HT-29 (cell line): ENCODE results near the gene ST6GALNAC3. TPM values are rescaled to one million over a fixed set of nuclear protein-coding genes. Genes with fewer than 3 reads are reported as not detected.
"Not testable (repeated sequence)": the region's sequence is repeated elsewhere in the genome, so short reads cannot be mapped to it uniquely, and the experiment has no call there.

Source experiments
- DNase-seq: peaks from one replicate; pipeline ENCODE4 v3.0.0-alpha.2; 2015; ENCODE audit warnings: low spot score
- total RNA-seq: library from RNA; depleted of rRNA; stranded (reverse); fragments of >200 nt; shearing (Covaris generic); gene quantifications from 2 replicates; pipeline ENCODE4 v1.2.3, GENCODE V29; 2014

Gene ST6GALNAC3
- total RNA-seq, 1 experiment from 2014 or later = not detected

DNA sequence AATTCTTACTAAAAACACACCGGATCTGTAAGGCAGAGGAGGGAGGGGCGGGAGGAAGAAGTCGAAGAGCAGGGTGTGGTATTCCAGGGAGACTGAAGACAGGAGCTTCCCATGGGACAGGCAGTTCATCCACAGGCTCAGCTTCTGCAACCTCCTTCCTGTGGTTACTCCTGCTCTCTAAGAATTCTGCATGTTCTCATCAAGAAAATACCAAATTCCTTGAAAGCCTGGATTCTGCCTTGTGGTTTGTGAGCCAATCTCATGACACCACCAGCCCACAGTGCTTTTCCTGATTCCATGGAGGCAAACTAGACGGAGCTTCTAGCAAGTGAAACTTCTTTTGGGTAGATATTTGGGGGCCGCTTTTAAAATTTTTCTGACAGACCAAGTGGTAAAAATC is 1.1 kb upstream of the ST6GALNAC3 start:
- DNase-seq = no peak

DNA sequence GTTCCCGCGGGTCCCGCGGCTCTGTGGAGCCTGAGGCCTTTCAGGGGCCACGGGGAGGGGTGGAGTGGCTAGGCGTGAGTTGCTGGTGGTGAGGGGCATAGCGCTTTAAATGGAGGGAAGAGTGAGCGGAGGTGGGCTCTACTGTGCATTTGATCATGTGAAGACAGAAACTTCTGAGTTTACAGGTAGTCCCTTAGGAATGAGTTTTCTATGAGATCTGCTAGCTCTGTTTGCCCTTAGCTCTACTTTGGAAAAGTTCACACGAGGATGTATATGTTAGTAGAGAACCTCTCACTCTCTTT is 593 bp downstream of the ST6GALNAC3 start:
- no peak for DNase-seq

DNA sequence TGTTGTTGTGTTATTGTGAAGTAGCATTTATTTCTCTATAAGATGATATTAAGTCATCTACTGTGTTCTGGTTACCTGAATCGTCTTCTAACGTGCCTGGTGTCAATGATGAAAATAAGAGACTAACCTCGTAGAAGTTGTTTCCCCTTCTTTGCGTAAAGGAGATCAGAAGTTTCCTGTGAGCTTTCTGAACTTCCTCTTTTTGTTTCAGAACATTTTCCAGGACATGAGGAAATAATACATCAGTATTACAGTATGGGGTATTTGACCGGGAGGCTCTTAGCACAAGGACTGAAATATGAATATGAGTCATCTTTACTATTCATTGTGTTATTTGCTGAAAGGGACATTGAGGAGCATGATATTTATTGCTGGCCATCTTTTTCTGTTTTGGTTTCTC is 1.3 kb downstream of the ST6GALNAC3 start:
- DNase-seq = no peak

DNA sequence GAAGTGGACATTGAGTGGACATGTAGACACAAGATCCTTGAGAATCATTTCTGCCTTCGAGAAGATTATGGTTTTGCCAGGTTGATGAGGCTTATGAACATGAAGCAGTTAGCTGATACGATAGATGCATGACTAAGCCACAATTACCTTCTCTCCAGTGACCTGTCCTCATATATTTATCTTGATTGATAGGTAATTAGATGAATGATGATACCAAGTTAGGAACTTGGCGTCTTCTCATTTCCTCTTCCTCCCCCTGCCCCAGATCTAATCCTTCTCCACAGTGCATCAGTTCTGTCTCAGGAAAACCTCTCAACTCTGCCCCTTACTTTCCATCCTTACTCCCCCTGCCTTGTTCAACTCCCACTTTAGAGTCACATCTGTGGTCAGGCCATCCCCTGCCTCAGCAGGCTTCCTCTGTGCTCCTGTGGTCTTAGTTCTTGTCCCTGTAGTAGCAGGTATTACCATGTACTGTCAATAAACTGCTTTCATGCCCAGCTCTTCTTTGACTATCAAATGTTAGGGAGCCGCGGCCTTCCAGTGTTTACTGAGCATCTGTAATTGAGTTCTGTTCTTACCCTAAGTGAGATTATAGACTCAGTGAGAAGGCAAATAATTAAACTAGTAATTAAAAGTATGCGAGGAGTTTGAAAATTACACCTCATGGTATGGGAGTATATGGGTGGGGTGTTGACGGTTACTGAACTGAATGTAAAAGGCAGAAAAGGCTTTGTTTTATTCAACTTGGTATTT is 5.1 kb downstream of the ST6GALNAC3 start:
- no peak for DNase-seq

DNA sequence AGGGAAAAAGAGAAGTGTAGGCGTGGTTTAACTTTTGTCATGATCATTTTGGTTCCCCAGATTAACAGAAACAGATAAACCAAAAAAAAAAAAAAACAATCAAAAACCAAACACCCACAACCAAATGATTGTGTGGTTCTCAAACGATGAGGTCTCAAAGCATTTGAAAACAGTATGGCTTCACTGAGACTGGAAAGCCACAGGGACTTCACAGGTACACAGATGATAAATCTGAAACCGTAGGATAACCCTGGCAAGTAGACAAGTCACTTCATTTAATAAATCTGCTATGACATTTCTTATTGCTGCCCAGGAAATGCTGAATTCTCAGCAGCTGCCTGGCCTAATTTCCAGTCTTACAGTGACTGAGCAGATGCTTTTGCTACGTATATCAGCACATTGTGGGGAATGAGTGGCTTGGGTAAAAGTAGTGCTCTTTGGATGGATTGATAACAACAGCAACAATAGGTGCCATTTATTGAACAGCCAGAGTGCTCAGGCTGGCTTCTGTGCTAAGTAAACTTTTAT is 6.1 kb downstream of the ST6GALNAC3 start:
- no peak for DNase-seq

DNA sequence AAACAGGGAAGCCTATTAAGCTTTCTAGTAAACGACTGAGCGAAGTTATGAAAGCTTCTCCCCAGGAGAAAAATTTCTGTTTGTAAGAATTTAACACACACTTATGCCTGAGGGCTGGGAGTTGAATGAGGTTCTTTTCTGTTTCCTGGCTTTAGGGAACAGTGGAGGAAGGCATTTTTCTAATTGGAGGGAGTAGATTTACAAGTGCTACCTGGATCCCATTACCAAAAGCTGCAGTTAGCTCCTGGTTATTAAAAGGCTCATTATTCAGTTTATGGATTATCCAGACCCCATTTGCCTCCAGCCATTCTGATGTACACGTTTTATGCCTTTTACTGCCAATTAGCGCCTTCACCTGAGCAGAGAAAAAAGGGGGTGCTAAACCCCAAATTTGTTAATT is 7.5 kb downstream of the ST6GALNAC3 start:
- DNase-seq = no peak

DNA sequence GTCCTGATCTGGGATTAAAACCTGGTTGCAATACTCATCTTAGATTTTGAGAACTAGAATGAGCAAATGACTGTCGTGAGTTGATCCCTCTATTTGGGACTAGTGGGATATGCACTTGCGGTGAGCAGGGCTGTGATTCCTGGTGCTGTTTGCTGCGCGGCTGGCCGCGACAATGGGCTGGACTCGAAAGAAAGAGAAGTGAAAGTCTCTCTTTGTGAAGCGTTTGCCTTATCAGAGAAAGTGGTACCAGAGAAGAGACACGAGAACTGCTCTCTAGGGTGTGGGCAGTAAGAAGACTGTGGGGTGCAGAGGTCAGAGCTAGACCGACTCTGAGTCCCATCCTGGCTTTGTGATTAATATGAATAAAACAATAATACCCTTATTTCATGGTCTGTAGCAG is 8.6 kb downstream of the ST6GALNAC3 start:
- DNase-seq = no peak

DNA sequence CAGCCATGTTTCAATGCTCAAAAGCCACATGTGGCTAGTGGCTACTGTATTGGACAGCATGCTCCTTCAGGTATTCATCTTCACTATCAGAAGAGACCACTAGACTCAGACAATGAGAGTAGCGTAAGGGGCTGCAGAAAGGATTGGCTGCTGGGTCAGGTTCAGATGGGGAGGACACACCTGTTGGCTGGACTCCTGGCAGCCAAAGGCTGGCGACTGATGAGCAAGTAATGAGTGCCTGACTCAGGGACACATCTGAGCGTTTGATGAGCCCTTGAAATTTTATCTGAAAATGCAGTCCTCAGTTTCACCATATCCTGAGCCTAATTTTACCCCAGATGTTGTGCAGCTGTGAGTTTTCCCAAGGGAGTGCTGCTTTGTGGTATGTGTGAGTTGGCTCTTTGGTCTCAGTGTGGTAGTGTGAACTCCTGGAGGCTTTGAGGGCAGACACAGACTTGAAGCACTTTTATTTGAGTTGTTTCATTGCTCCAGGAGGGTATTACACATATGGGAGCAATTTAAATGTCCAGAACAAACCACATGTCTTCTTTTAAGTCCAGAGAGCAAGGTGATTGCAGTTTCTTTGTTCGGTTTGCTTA is 9.6 kb downstream of the ST6GALNAC3 start:
- DNase-seq = no peak

DNA sequence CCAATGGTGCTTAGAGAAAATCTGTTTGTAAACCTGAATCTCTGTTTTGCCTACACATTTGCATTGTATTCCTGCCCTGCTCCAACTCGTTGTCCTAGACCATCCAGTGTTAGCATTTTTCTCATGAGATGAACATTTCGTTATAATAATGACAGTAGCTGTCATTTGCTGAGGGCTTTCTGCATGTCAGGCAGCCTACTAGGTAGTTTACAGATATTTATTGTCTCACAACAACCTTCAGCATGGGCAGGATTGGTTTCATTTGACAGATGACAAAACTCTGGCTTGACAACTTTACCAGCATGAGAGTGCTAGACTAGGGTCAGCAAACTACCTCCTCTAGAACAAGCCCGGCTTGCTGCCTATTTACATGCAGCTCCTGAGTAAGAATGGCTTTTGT is 10.1 kb downstream of the ST6GALNAC3 start:
- DNase-seq = no peak

DNA sequence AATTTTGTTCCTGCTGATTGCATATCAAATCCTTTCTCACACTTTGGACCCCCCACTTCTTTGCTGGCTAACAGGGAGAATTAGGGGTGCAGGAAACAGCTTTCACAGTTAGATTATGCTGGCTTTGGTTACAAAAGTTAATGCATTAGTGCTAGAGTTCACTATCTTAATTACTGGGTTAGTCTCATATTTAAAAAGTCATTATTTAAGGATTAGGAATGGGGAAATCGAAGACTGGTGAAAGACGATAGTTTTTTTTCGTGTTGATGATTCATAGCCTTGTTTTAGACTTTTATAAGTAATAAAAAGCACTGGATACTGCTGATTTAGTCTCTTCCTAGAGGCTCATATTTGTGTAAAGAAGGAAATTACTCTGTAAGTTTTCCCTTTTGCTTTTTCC is 11.6 kb downstream of the ST6GALNAC3 start:
- DNase-seq = no peak

DNA sequence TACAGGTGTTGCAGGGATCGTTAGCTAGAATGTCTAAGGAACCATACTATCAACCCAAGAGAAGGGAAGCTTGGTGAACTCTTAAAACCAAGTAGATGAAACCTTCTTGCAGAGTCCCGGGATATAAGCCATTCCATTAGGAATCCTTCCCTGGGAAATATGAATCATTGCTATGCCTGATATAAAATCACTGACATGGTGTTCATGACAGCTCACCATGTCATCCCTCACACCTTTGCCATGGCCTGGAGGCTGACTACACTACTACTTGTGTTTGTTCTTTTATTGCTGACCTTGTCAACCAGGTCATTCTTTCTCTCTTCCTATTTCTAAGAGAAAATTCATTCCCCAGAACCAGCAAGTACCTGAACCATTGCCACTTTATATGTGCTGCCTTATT is 12.1 kb downstream of the ST6GALNAC3 start:
- no peak for DNase-seq

DNA sequence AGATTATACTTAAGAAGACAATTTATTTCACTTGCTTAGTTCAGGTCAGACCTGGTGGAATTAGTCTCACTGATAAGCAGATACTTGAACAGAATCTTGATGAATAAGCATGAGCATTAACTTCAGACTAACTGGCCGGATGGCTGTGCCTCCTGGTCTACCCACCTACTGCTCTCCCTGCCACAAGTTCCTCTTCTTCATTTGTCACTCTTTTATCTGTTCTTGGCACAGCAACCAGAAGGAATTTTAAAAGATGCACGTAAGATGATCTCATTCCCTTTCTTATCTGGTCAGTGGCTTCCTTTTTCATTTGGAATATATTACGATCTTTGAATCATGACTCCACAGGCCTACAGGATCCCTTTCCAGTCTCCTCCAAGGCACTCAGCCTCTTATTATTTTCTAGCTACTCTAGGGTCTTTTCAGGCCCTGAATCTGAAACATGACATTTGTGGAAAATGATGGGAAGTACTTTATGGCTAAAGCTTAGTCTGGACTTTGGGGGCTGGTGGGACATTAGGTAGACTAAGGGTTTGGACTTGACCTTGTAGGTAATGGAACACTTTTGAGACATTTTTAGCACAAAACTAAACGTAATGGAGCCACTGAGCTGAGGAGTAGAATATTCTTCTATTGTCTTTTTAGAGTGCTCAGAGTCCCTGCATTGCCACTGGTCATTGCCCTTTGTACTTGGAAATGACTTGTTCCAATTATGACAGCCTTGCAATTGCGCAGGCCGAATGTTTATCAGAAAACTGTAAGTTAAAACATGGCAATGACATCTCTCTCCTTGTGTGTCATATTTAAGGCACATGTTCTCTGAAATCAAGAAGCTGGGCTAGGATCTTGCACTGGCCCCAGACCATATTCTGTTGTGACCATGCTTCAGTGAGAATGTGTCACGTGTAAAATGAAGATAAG is 16.0 kb downstream of the ST6GALNAC3 start:
- DNase-seq = no peak

DNA sequence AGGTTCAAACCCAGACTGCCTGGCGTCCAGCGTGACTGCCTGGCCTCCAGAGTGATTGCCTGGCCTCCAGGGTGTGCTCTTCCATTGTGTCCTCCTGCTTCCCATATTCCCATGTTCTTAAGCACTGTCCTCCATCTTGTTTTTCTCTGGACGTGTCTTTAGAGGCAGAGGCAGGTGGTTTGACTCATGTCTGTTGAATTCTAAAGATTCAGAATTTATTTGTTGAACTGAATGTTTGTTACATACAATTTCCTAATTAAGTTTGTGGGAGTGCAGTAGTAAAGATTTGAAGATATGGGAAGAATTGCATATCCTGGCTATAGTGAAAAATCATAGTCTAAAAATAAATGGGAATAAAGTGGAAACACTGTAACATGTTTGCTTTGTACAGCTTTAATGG is 18.3 kb downstream of the ST6GALNAC3 start:
- no peak for DNase-seq

DNA sequence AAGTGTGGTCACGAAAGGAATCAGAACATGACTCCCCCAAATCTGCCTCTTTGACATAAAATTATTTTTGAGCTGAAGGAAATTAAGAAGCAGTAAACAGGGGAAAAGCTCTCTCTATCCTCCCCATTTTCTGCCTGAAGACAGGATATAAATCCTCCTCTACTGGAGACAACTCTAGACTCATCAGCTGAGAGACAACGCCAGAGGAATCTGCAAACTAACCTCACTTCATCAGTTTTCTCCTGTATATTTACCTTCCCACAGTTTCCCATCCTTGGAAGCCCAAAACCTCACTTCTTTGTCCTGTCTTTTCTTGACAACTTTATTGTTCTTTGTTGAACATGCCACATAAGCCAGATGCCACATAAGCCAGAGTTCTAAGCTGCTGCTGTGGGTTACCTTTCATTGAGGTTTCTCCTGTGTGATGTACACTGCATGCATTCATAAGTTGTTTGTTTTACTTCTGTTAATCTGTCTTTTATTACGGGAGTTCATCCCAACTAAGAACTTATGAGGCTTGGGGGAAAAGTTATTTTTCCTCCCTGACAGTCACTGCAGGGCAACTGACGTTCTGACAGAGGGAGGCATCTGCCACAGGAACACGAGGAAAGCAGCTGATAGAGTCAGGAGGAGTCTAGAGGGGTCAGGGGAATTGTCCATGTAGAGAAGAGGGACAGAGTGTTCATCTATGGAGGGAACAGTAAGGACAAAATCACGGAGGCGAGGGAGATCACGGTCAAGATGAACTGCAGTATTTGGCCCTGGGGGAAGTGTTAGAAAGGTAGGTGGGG is 19.2 kb downstream of the ST6GALNAC3 start:
- no peak for DNase-seq

DNA sequence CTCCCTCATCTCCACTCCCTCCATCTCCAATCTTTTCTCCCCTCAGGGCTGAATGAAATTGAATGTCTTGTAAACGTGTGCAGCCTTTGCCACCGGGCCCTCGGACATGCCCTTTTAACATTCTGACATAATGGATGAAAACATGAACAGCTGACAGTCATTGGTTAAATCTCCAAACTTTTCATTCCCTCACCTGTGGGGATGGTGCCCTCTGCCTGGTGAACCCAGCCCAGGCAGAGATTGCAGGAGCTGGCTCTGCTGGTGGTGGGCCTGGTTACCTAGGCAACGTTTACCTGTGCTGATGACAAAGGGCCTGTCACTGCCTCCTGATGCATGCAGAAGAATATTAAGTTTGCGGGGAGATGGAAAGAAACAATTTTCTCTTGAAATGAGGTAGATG is 21.3 kb downstream of the ST6GALNAC3 start:
- DNase-seq = no peak

DNA sequence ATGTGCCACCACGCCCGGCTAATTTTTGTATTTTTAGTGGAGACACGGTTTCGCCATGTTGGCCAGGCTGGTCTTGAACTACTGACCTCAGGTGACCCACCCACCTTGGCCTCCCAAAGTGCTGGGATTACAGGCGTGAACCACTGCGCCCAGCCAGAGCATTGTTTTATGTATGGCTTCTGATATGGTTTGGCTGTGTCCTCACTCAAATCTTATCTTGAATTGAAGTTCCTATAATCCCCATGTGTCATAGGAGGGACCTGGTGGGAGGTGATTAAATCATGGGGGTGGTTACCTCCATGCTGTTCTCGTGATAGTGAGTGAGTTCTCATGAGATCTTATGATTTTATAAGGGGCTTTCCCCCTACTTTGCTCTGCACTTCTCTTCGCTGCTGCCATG is 22.5 kb downstream of the ST6GALNAC3 start:
- DNase-seq = not testable (repeated sequence)

DNA sequence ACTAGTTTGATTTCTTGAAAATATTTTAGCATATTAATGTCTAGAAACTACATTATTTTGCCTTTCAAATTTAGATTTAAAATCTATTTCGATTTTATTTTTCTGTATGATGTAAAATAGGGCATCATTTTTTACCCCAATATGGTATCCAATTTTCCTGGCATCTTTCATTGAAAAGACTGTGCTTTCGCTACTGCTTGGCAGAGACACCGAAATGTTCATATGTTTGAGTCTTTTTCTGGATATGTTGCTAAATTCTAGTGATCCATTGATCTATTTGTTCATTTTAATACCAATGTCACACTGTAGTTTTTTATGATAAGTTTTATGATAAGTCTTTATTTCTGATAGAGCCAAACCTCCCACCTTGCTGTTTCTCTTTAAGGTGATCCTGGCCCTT is 24.3 kb downstream of the ST6GALNAC3 start:
- no peak for DNase-seq

DNA sequence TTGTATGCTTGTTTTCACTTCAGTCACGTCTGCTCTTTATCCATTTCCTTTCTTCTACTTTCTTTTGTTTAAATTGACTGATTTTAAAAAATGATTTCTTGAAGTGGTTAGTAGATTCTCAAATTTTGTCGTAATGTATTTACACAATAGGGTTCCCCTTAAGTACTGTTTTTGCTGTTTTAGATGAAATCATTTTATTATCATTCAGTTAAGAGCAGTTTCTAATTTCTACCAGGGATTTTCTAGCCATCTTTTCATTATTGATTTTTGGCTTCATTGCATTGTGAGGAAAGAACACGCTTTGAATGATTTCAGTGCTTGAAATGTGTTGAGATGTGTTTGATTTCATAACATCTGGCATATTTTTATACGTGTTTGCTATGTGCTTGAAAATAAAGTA is 27.0 kb downstream of the ST6GALNAC3 start:
- no peak for DNase-seq

DNA sequence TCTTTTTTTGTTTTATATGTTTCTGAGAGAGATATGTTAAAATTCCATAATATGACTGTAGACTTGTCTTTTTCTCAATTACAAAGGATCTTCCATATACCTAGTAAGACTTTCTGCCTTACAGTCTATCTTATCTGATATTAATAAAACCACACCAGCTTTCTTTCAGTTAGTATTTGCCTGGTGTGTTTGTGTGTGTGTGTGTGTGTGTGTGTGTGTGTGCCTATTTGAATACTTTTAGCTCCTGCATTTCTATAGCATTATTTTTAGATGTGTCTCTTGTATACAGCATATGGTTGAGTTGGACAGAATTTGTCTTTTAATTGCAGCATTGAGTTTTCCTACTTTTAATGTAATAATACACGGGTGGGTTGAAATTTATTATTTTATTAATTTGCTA is 27.5 kb downstream of the ST6GALNAC3 start:
- no peak for DNase-seq

DNA sequence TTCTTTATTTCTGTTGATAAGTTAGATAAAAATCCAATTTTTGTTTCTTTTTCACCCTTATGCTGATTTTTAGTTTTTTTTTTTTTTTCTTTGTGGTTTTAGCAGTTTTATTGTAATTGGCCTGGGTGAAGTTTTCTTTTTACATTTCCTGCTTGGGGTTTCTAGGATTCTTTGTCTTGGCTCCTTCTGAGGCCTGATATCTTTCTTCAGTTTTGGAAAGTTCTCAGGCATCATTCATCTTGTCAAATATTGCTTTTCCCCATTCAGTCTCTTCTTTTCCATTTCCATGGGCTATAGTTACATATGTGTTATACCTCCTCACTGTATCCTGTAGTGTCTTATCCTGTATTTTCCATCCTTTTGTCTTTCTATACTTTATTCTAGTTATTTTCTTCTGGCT is 28.5 kb downstream of the ST6GALNAC3 start:
- no peak for DNase-seq

DNA sequence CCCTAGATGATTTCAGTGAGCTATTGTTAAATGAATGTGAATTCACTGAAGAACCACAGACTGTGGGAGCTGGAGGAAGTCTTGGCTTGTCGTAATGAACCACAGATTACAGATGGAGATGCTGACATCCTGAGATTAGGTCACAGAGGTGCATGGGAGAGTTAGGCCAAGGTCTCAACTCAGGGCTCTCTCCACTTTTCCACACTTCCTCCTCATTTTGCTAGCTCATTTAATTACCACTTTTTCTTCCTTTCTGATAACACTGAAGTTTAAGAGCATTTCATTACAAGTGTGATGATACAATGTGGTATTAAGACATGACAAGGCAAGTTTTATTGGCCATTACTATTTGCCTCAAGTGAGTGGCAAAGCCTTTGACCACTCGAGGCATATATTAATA is 30.8 kb downstream of the ST6GALNAC3 start:
- no peak for DNase-seq

DNA sequence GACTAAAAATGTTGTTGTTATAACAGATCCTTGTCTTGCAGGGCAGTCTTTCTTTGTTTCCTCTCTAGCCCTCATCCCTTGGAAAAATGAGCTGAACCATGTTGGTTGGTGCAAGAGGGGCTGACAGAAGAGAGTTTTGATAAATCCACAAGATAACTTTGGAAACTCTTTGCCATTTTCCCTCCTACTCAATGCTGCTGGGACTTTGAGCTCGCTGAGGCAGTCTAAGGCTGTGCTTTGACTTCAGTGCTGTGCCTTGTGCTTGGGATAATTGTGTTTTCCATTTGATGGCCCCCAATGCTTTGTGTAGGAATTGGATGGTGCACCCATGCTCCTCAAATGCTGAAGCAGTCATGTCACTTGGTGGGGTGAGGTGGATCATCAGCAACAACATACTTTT is 31.7 kb downstream of the ST6GALNAC3 start:
- no peak for DNase-seq
